RWPE1 (cell line): ENCODE measurements around the gene ITM2B.

ENCODE experiments used
- CTCF ChIA-PET: fragments of 350-600 bp; sonication (Branson Sonifier 250); formaldehyde crosslinking; extraction: SDS; loops from one replicate; lab custom pipeline; 2021; lab: Yijun Ruan, JAX
- POLR2A ChIA-PET: fragments of 400-600 bp; formaldehyde crosslinking; extraction: SDS; loops from one replicate; lab custom pipeline; 2020; ENCODE audit warnings: antibody characterized with exemption; ENCODE audit not compliant: low non-redundant PET; lab: Yijun Ruan, JAX
- DNase-seq: peaks from one replicate; pipeline ENCODE4 v3.0.0; 2012; ENCODE audit warnings: low spot score
- H3K27ac ChIP-seq: fragments of 450-650 bp; 2 replicates; pipeline ENCODE4 v1.5.1; 2017
- TF ChIP-seq, protein P1 (sequence below): fragments of 450-650 bp; conservative IDR thresholded peaks from 2 replicates; pipeline ENCODE4 v1.5.1; 2017; ENCODE audit warnings: low read depth, mild to moderate bottlenecking

ITM2B gene

GRCh38 chr13:48253849-48254248 is 20.8 kb downstream of the ITM2B start:
- no peak for DNase-seq
- no peak overlapping the region for H3K27ac ChIP-seq
- ChIA-PET CTCF (no interaction called here), POLR2A (no interaction called here)
- TF ChIP-seq, protein P1, sequence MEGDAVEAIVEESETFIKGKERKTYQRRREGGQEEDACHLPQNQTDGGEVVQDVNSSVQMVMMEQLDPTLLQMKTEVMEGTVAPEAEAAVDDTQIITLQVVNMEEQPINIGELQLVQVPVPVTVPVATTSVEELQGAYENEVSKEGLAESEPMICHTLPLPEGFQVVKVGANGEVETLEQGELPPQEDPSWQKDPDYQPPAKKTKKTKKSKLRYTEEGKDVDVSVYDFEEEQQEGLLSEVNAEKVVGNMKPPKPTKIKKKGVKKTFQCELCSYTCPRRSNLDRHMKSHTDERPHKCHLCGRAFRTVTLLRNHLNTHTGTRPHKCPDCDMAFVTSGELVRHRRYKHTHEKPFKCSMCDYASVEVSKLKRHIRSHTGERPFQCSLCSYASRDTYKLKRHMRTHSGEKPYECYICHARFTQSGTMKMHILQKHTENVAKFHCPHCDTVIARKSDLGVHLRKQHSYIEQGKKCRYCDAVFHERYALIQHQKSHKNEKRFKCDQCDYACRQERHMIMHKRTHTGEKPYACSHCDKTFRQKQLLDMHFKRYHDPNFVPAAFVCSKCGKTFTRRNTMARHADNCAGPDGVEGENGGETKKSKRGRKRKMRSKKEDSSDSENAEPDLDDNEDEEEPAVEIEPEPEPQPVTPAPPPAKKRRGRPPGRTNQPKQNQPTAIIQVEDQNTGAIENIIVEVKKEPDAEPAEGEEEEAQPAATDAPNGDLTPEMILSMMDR, result no peak

- ChIA-PET POLR2A (no interaction called here), CTCF (no interaction called here)
- no peak overlapping the region for H3K27ac ChIP-seq
- TF ChIP-seq, protein P1, result no peak
- DNase-seq, result no peak
Measured at GRCh38 chr13:48255090-48255489, 22.1 kb downstream of the ITM2B start.

DNA sequence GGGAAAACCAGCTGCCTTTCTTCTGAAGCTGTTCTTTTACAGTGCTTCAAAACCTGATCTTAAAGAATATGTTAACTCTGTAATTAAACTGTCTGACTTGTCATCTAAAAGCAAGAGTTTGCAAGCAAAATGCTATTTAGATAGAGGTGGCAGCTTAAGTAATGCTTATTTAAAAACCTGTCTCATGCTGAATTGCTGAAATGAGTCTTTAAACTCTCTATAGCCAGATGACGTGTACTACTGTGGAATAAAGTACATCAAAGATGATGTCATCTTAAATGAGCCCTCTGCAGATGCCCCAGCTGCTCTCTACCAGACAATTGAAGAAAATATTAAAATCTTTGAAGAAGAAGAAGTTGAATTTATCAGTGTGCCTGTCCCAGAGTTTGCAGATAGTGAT is 22.9 kb downstream of the ITM2B start:
- ChIA-PET POLR2A (no interaction called here), CTCF (interaction anchor here (0.5 kb wide), 1 partner anchor 146 kb away, joined by 8 read pairs; no protein-coding TSS in a partner anchor)
- H3K27ac ChIP-seq, result no peak overlapping the region
- DNase-seq, result no peak
- TF ChIP-seq, protein P1, result no peak

DNA sequence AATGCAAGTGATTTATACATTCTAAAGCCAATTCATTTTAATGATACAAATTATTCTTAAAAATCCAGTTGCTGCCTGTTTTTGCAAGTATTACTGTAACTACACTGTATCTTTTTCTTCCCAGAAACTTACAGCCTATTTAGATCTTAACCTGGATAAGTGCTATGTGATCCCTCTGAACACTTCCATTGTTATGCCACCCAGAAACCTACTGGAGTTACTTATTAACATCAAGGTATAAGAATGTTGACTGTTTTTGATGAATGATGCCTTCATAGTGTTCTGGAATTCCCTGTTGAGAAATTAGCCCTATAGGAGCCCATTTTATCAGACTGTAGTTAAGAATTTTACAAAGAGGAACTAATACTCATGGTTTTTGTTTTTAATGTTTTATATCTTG is 25.0 kb downstream of the ITM2B start:
- DNase-seq, result no peak
- ChIA-PET CTCF (no interaction called here), POLR2A (no interaction called here)
- TF ChIP-seq, protein P1, result no peak
- no peak overlapping the region for H3K27ac ChIP-seq

- DNase-seq, result no peak
- TF ChIP-seq, protein P1, result no peak
- POLR2A ChIA-PET, result no interaction called here
- H3K27ac ChIP-seq, result no peak overlapping the region
- CTCF ChIA-PET, result no interaction called here
Measured at GRCh38 chr13:48258430-48258829, 25.4 kb downstream of the ITM2B start.

GRCh38 chr13:48260970-48261369 is 28.0 kb downstream of the ITM2B start:
- POLR2A ChIA-PET, result no interaction called here
- TF ChIP-seq, protein P1, result no peak
- CTCF ChIA-PET, result no interaction called here
- no peak for DNase-seq
- no peak overlapping the region for H3K27ac ChIP-seq
